Subcutaneous abdominal adipose tissue (tissue), 5 donors: Measurements from ENCODE around the gene C2orf72.
"Not testable (repeated sequence)": the region's sequence is repeated elsewhere in the genome, so short reads cannot be mapped to it uniquely, and the experiment has no call there.

Experiments
- H3K27ac ChIP-seq: one replicate; pipeline ENCODE4 v1.7.0; 2013; ENCODE audit warnings: low read depth, mild to moderate bottlenecking, inconsistent platforms, low read length, moderate library complexity
- H3K27me3 ChIP-seq, 5 donors: one replicate each; pipeline ENCODE4 v1.7.0; 2013; ENCODE audit warnings: low read length in 5 of 5, inconsistent platforms in 1 of 5; ENCODE audit not compliant: control insufficient read depth in 5 of 5, insufficient read depth in 4 of 5
- H3K36me3 ChIP-seq, 5 donors: one replicate each; pipeline ENCODE4 v1.7.0; 2013; ENCODE audit warnings: low read length in 5 of 5; ENCODE audit not compliant: control insufficient read depth in 5 of 5, insufficient read depth in 5 of 5
- H3K4me1 ChIP-seq, 5 donors: one replicate each; pipeline ENCODE4 v1.7.0; 2013; ENCODE audit warnings: low read length in 5 of 5, mild to moderate bottlenecking in 3 of 5, moderate library complexity in 1 of 5; ENCODE audit not compliant: control insufficient read depth in 5 of 5, insufficient read depth in 5 of 5
- H3K4me3 ChIP-seq, 5 donors: one replicate each; pipeline ENCODE4 v1.7.0; 2013; ENCODE audit warnings: low read length in 5 of 5, low read depth in 1 of 5
- H3K9ac ChIP-seq, 5 donors: one replicate each; pipeline ENCODE4 v1.7.0; 2013; ENCODE audit warnings: low read length in 5 of 5, mild to moderate bottlenecking in 4 of 5, moderate library complexity in 3 of 5
- H3K9me3 ChIP-seq, 5 donors: one replicate each; pipeline ENCODE4 v1.7.0; 2013; ENCODE audit warnings: low read length in 5 of 5; ENCODE audit not compliant: control insufficient read depth in 5 of 5
- donor health status: healthy.
- donor health status: healthy.
- donor health status: healthy.
- donor health status: healthy.
- donor health status: healthy.

C2orf72 gene

GRCh38 chr2:231012463-231012862 lies 24.9 kb upstream of the C2orf72 start:
- H3K9me3 ChIP-seq = no peaks in the 10 kb centered on the region
- H3K27ac ChIP-seq = no peak overlapping the region
- no peaks in the 10 kb centered on the region for H3K4me1 ChIP-seq
- H3K9ac ChIP-seq = no peak overlapping the region
- H3K27me3 ChIP-seq = peaks cover 0 to 27% (median 15%) of the 10 kb centered on the region in 5 donors
- no peak overlapping the region for H3K4me3 ChIP-seq
- H3K36me3 ChIP-seq = no peaks in the 10 kb centered on the region

- Histone ChIP-seq H3K9me3 (no peaks in the 10 kb centered on the region), H3K27me3 (peaks cover 0 to 21% (median 6%) of the 10 kb centered on the region in 5 donors), H3K9ac (no peak overlapping the region), H3K4me1 (no peaks in the 10 kb centered on the region), H3K36me3 (no peaks in the 10 kb centered on the region), H3K27ac (no peak overlapping the region), H3K4me3 (no peak overlapping the region)
Observed at GRCh38 chr2:231013820-231014219, 23.5 kb upstream of the C2orf72 start.

GRCh38 chr2:231015478-231015877 lies 21.8 kb upstream of the C2orf72 start:
- Histone ChIP-seq H3K27me3 (peaks cover 0 to 17% (median 6%) of the 10 kb centered on the region in 5 donors), H3K4me1 (no peaks in the 10 kb centered on the region), H3K9ac (no peak overlapping the region), H3K9me3 (no peaks in the 10 kb centered on the region), H3K36me3 (no peaks in the 10 kb centered on the region), H3K4me3 (no peak overlapping the region), H3K27ac (no peak overlapping the region)

- no peak overlapping the region for H3K4me3 ChIP-seq
- peaks cover 0 to 2% (median 0%) of the 10 kb centered on the region in 5 donors for H3K9me3 ChIP-seq
- H3K9ac ChIP-seq = no peak overlapping the region
- H3K36me3 ChIP-seq = no peaks in the 10 kb centered on the region
- H3K4me1 ChIP-seq = no peaks in the 10 kb centered on the region
- H3K27ac ChIP-seq = no peak overlapping the region
- peaks cover 0 to 17% (median 6%) of the 10 kb centered on the region in 5 donors for H3K27me3 ChIP-seq
Observed at GRCh38 chr2:231015926-231016325, 21.4 kb upstream of the C2orf72 start.

- Histone ChIP-seq H3K4me3 (no peak overlapping the region), H3K9me3 (peaks cover 0 to 2% (median 0%) of the 10 kb centered on the region in 5 donors), H3K4me1 (no peaks in the 10 kb centered on the region), H3K36me3 (no peaks in the 10 kb centered on the region), H3K27me3 (peaks cover 0 to 17% (median 6%) of the 10 kb centered on the region in 5 donors), H3K9ac (no peak overlapping the region), H3K27ac (no peak overlapping the region)
Observed at GRCh38 chr2:231016566-231017230, 20.6 kb upstream of the C2orf72 start.

GRCh38 chr2:231017231-231017598 lies 20.1 kb upstream of the C2orf72 start:
- Histone ChIP-seq H3K27me3 (peaks cover 0 to 15% (median 6%) of the 10 kb centered on the region in 5 donors), H3K27ac (no peak overlapping the region), H3K9ac (no peak overlapping the region), H3K4me1 (no peaks in the 10 kb centered on the region), H3K9me3 (peaks cover 0 to 2% (median 0%) of the 10 kb centered on the region in 5 donors), H3K4me3 (no peak overlapping the region), H3K36me3 (no peaks in the 10 kb centered on the region)

GRCh38 chr2:231018184-231018583 lies 19.1 kb upstream of the C2orf72 start:
- H3K27me3 ChIP-seq = peaks cover 0 to 15% (median 4%) of the 10 kb centered on the region in 5 donors
- H3K36me3 ChIP-seq = no peaks in the 10 kb centered on the region

GRCh38 chr2:231025059-231025458 lies 12.3 kb upstream of the C2orf72 start:
- not testable (repeated sequence) for H3K4me3 ChIP-seq, H3K9ac ChIP-seq, H3K27me3 ChIP-seq, H3K9me3 ChIP-seq, H3K36me3 ChIP-seq, H3K4me1 ChIP-seq, H3K27ac ChIP-seq

More at GRCh38 chr2:231018184-231018583, 19.1 kb upstream of the C2orf72 start:
- Histone ChIP-seq H3K4me1 (no peaks in the 10 kb centered on the region), H3K27ac (no peak overlapping the region), H3K9me3 (peaks cover 0 to 2% (median 0%) of the 10 kb centered on the region in 5 donors), H3K4me3 (no peak overlapping the region), H3K9ac (no peak overlapping the region)

GRCh38 chr2:231028889-231029288 lies 8.4 kb upstream of the C2orf72 start:
- Histone ChIP-seq H3K9me3 (peaks cover 0 to 5% (median 0%) of the 10 kb centered on the region in 5 donors), H3K9ac (no peak overlapping the region), H3K27ac (no peak overlapping the region), H3K27me3 (peaks cover 4 to 15% (median 9%) of the 10 kb centered on the region in 5 donors), H3K4me1 (no peaks in the 10 kb centered on the region), H3K4me3 (no peak overlapping the region), H3K36me3 (no peaks in the 10 kb centered on the region)

GRCh38 chr2:231029563-231029962 lies 7.8 kb upstream of the C2orf72 start:
- Histone ChIP-seq H3K9me3 (peaks cover 0 to 5% (median 0%) of the 10 kb centered on the region in 5 donors), H3K27me3 (peaks cover 4 to 16% (median 9%) of the 10 kb centered on the region in 5 donors), H3K9ac (no peak overlapping the region), H3K27ac (no peak overlapping the region), H3K4me1 (no peaks in the 10 kb centered on the region), H3K36me3 (no peaks in the 10 kb centered on the region), H3K4me3 (no peak overlapping the region)
